Glomerular visceral epithelial cell (primary cell): ENCODE results near the gene THSD7B.
"Not testable (repeated sequence)": the region's sequence is repeated elsewhere in the genome, so short reads cannot be mapped to it uniquely, and the experiment has no call there.

Experiments used
- DNase-seq: peaks from one replicate; pipeline ENCODE4 v3.0.0-alpha.2; 2016; ENCODE audit errors: extremely low spot score

Gene THSD7B

GRCh38 chr2:136935119-136935518 is 169.8 kb downstream of the THSD7B start:
- DNase-seq: no peak

GRCh38 chr2:136956050-136956449 is 190.7 kb downstream of the THSD7B start:
- DNase-seq: no peak

GRCh38 chr2:136957044-136957443 is 191.7 kb downstream of the THSD7B start:
- no peak for DNase-seq

GRCh38 chr2:136962105-136962725 is 196.9 kb downstream of the THSD7B start:
- no peak for DNase-seq

GRCh38 chr2:136966485-136966884 is 201.1 kb downstream of the THSD7B start:
- no peak for DNase-seq

- DNase-seq: no peak
These were observed 215.0 kb downstream of the THSD7B start for GRCh38 chr2:136980303-136980702.

GRCh38 chr2:136981689-136982088 is 216.3 kb downstream of the THSD7B start:
- not testable (repeated sequence) for DNase-seq

GRCh38 chr2:136985044-136985443 is 219.7 kb downstream of the THSD7B start:
- no peak for DNase-seq

GRCh38 chr2:136986605-136987221 is 221.4 kb downstream of the THSD7B start:
- no peak for DNase-seq

GRCh38 chr2:136990316-136990715 is 225.0 kb downstream of the THSD7B start:
- DNase-seq: no peak

- DNase-seq: no peak
These were observed 229.4 kb downstream of the THSD7B start for GRCh38 chr2:136994793-136995192.

- peak; percentile 17 for DNase-seq
These were observed 232.2 kb downstream of the THSD7B start for GRCh38 chr2:136997557-136997956.

- no peak for DNase-seq
These were observed 235.5 kb downstream of the THSD7B start for GRCh38 chr2:137000811-137001210.

- DNase-seq: peak; percentile 8
These were observed 237.6 kb downstream of the THSD7B start for GRCh38 chr2:137002896-137003295.

- DNase-seq: no peak
These were observed 239.9 kb downstream of the THSD7B start for GRCh38 chr2:137005210-137005609.

GRCh38 chr2:137007938-137008337 is 242.6 kb downstream of the THSD7B start:
- DNase-seq: no peak

- DNase-seq: no peak
These were observed 244.6 kb downstream of the THSD7B start for GRCh38 chr2:137009953-137010352.

- DNase-seq: no peak
These were observed 255.3 kb downstream of the THSD7B start for GRCh38 chr2:137020452-137021196.

- no peak for DNase-seq
These were observed 256.4 kb downstream of the THSD7B start for GRCh38 chr2:137021763-137022162.

- DNase-seq: no peak
These were observed 257.9 kb downstream of the THSD7B start for GRCh38 chr2:137023205-137023604.

- DNase-seq: no peak
These were observed 266.4 kb downstream of the THSD7B start for GRCh38 chr2:137031731-137032130.

GRCh38 chr2:137036619-137037018 is 271.3 kb downstream of the THSD7B start:
- no peak for DNase-seq
